HG03066 (cell line): ENCODE data around the gene GRP.

Experiments used
- ATAC-seq: cut with Tn5 transposase; IDR thresholded peaks from one replicate; pipeline ENCODE4 v1.9.1; 2021; ENCODE audit warnings: low read depth; ENCODE audit not compliant: unreplicated experiment

Gene GRP

DNA sequence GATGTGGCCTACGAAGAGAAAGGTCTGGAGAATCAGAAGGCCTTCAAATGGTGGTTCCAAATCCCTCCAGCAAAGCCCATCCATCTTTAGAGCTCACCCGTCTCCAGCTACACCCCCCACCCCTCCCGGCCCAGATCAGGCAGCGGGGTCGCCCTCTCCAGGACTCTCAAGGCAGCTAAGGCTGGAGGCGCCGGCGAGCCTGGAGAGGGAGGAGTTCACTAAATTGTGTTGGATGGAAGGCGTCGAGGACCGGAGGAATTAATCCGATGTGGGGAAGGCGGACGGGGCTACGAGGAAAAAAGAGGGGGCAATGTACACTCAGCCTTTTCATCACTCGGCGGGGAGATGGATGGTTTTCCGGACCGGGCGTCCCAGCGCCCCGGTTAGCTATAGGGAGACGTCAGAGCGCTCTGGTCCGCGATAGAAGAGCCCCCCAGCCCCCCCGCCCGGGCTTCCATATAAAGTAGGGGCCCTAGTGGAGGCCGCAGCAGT, at the start of gene GRP:
Gene GRP, plus strand, starts transcription at position 487 of the 492 bp plus-strand sequence. CDS start 108 bp downstream, outside the sequence.
- no peak for ATAC-seq

DNA sequence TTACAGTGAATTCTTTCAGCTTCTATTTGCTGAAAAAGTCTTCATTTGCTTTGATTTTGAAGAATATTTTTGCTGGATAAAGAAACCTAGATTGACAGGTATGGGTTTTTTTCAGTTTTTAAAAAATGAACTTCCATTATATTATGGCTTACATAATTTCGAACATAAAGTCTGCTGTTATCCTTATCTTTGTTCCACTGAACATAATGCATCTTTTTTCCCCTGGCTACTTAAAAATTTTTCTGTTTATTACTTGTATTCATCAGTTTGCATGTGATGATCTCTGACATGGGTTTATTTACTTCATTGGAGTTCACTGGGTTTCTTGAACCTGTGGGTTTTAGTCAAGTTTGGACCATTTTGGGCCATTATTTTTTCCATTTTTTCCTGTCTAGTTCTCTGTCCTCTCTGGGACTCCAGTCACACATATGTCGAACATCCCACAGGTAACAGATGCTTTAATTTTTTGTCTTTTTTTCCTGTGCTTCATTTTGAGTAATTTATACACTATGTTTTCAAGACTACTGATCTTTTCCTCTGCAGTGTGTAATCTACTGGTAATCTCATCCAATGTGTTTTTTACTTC, 47.2 kb upstream of the GRP start:
- no peak for ATAC-seq

DNA sequence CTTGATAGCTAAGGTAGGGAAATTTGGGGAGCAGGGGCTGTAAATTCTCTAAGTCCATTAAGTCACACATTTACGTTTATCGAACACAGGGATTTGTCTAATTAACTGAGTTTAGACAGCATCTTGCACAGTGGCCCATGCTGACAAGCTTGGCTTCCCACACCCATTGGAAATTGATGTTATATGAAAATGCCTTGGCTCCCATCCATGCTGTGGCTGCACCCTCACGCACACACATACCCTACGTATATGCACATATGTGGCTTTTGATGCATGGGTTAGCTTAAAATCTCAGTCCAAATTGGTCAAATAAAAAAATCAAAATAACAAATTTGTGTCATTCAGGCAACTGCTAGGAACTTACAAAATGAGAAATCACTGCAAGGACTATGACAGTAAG, 42.5 kb upstream of the GRP start:
- ATAC-seq = no peak

DNA sequence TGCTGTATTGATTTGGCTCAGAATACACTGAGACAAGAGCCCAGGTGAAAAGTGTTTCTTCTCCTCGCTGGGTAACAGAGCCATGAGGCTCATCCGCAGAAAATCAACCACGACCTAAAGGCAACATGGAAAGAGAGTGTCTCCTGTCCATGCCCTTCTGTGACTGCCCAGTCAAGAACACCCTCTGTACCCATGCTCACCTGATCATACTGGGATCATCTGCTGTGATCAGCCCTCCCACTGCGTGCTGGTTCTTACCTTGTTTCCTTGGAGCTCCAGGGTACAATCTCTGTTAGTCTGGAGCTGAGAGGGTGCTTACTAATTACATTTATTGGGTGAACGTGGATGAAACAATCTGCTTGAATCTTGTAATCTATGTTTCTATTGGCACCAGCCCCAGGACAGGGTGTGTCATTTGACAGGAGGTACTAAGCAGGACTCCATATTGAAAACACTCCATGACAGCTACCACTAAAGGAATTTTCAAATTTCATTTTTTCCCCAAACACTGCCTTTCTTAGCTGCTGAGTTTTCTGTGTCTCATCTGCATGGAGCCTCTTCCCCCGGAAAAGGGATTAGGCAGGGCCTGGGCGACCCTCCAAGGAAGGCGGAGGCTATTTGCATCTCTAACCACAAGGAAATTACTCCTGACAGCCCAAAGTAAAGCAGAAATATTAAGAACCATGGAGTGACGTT, 39.7 kb upstream of the GRP start:
- no peak for ATAC-seq

DNA sequence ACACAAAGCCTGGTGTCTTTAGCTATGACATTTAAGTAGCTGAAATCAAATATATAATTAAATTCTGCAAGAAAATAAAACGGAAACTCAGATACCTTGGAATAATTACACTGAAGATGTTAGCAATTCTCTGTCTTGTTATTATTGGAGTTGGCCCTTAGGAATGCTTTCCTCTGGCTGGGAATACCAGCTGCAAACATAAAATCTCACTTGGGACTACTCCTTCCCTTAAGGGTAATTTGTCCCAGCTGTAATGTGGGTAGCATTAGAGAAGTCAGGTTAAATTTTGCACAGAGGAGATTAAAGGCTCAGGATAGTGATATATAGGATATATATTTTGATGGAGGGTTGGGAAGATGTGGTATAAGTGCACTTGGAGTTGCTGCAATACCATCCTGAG, 37.3 kb upstream of the GRP start:
- ATAC-seq = no peak

DNA sequence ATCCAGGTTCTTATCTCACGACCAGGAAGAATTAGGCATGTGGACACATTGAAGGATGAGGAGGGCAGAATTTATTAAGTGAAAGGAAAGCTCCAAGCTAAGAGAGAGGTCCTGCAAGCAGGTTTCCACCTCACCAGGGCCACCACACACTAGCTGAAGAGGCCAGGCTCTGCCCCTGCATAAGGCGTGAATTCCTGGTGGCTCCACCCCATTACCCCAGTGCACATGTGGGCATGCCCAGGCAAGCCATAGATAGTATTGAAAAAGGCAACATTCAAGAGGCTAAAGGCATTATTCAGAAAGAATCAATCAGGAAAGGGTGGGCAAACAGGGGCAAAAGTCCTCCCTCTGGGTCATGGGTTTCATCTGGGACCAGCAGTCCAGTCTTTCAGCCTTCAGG, 30.9 kb upstream of the GRP start:
- no peak for ATAC-seq

DNA sequence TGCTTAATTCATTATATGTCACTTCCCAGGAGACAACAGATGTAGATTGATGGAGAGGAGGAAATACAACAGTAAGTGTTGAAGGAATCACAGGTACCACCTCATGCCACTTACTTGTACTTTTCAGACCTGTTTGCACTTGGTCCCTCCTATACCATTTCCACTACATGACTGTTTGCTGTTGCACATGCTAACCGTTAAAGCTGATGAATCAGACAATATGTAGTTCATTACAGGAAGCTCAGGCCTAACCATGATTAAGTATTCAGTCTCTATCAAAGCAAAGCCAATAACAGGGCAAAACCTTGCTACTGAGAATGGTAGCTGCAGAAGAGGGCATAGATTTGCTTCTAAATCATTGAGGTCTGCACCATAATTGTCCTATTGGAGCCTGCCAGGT, 30.2 kb upstream of the GRP start:
- ATAC-seq = no peak

DNA sequence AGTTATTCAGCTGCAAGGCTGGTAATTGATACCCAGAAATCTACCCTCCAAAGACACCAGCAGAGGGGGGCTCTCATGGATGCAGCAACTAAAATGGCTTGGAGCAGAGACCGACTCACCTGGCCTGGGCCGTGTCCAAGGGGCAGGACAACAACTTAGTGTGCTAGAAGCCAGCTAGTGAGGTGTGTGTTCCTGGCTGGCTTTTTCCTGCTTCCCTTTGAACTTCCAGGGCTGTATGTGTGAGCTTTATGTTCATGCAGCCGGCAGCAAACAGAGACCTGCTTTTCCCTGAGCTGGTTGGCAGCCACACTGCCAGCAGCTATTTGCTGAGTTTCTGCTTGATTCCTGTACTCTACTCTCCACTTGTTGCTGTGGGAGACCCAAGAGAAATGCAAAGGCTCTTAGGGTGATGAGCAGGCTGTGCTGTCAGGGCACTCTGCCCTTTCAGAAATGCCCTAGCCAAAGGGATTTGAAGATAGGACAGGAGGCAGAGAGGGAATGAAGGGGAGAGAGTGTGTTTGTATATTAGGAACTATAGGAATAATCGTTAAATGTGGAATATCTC, 23.7 kb upstream of the GRP start:
- ATAC-seq = no peak

DNA sequence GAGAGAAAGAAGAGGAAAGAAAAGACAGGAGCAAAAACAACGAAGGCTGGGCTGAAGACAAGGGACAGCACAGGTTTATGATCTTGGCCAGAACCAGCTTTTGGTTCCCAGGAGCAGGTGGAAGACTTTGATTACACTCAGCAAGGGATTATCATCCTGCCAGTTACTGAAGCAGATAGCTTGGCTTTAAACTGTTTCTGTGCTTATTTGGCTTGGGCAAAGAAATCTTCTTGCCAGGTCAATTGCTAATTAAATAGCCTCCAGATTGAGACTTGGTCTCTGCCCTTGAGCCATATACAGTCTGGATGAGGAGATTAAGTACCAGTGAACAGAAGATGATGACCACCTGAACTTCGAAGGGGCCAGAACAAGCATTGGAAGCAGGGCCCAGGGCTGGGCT, 22.3 kb upstream of the GRP start:
- no peak for ATAC-seq

DNA sequence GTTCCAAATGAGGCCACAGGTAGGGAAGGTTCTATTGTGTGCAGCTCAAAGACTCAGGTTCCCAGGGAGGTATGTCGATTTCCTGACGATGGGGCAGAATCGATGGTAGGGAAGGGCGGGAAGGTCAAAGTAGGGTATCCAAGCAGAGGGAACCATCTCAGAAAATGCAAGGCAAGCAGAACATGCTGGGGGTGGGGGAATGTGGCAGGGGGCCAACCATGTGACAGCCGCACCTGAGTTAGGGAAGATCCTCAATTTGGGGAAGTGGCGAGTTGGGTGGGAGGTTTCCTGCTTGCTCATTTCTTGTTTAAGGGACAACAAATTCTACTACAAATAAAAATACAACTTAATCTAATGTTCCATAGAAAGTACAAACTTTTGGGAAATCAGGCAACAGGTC, 21.7 kb upstream of the GRP start:
- no peak for ATAC-seq

DNA sequence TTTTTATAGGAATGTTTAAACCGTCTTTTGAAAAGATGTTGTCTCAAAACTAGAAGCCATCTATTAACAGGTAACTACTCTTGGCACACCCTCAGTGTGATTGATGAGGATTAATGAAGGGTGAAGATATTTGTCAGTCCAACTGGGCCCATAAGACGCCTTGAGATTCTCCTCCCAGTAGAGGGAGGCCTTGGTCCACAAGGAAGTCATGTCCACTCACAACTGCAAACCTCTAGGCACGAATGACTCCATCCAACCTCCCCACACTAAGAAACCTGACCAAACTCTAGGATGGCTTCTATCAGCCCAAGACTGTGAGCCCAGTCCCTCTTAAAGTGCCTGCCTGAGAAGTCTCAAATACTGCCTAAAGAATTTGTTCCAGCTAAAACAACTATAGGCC, 19.2 kb upstream of the GRP start:
- no peak for ATAC-seq

DNA sequence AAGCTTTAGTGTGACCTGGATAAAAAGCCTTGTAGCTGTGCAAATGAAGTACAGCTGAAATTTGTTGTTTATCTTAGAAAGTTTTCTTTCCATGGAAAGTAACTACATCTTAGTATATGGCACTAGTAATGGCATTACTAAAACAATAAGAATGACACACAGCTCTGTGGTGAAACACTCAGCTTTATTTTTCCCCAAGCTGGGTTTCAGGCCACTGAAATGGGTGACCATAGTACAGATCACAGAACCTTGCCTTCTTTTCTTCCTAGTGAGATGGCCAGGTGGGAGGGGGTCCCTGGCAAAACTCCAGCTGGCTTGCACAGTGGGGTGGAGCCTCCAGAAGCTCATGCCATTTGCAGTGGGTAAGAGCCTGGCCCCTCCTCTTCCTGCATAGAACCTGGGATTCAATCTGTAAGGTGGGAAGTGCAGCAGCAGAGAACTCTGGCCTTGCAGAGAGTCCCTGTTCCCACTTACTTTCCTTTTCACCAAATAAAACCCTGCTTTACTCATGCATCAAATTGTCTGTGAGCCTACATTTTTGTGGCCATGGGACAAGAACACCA, 17.6 kb upstream of the GRP start:
- ATAC-seq = no peak

DNA sequence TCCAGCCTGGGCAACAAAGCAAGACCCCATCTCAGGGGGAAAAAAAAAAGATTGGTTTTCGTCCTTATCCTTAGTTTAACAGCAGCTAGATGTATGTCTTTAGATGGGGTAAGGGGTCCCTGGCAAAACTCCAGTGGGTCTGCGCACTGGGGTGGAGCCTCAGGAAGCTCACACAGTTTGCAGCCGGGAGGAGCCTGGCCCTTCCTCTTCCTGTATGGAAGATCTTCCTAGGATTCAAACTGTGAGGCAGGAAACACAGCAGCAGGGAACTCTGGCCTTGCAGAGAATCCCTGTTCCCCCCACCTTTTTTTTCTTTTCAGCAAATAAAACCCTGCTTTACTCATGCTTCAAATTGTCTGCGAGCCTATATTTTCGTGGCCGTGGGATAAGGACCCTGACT, 12.5 kb upstream of the GRP start:
- ATAC-seq = no peak

DNA sequence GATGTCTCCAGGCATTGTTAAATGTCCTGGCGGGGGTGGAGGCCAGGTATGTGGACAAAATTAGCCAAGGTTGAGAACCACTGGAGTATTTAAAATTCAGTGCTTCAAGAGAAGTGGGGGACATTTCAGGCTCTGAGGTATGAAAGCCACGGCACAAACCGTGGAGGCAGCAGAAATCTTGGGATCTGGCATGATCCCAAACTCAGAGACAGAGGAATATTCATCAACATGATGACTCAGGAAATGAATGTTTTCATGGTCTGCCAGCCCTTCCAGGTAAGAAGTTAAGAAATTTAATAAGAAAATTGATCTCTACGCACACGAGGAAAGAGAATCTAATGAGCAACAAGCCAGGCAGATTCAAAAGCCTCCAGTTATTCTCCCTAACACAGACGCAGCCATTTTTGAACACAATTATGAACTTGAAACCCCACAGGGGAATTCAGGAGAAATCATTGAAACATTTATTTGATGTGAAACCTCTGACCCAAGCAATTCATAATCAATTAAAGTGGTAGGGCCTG, 11.3 kb upstream of the GRP start:
- ATAC-seq = no peak

DNA sequence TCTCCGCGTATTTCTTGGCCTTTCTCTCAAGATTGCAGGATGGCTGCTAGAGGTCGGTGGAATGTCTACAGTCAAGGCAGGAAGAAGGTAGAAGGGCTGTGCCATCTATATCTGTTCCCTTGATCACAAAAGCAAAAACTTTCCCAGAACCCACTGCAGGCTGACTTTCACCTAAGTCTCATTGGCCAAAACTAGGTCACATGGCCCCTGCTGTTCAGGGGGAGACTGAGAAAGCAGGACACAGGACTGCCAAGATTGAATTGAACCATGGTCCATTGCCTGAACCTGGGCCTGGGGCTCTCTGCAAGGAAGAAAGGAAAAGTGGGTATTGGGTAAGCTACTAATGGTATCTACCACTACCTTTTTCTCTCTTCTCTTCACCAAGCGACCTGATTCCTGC, 9.7 kb upstream of the GRP start:
- ATAC-seq = no peak

DNA sequence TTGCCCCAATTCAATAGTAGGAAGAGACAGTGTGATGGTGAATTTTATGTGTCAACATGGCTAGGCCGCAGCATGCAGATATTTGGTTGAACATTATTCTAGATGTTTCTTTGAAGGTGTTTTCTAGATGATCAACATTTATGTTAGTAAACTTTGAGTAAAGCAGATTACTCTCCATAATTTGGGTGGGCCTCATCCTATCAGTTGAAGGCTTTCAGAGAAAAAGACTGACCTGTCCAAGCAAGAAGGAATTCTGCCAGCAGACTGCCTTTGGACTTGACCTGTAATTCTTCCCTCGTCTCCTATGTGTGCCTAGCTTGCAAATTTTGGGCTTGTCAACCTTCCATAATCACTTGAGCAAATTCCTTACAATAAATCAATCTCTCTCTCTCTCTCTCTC, 8.3 kb upstream of the GRP start:
- no peak for ATAC-seq

DNA sequence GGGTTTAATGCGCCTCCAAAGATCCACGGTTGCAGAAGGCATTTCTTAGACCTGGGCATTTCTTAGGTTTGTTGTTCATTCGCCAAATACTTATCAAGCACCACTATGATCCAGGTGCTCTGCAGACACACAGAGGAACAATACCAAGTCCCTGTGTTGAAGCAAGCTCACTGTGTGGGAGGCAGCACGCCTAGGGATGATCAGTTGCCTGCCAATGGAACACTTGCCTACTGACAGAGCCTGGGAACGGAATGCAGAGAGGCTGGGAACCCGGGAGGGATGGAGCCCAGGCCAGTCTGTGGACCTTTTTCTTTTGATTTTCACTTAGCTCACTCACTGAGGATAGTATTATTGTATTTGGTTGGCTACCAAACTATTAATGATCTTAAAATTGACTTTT, 1.9 kb upstream of the GRP start:
- ATAC-seq = no peak

DNA sequence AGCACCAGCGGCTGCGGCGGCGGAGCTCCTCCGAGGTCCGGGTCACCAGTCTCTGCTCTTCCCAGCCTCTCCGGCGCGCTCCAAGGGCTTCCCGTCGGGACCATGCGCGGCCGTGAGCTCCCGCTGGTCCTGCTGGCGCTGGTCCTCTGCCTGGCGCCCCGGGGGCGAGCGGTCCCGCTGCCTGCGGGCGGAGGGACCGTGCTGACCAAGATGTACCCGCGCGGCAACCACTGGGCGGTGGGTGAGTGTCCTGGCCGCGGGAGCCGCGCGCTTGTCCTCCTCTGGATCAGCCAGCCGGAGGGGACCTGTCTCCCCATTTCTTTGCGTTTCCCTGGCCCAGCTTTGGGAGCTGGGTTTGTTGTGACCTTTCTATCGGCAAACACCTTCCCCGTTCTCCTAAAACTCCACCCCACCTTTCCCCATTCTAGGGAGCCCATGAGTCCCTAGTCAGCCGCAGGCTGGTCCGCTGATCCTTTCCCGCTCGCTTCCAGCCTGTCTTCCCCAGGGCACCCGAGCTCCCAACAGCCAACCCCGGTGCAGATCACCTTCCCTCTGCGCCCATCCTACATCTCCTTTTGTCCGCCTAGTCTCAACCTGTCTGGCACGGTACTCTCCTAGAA, 316 bp downstream of the GRP start:
- ATAC-seq = no peak

DNA sequence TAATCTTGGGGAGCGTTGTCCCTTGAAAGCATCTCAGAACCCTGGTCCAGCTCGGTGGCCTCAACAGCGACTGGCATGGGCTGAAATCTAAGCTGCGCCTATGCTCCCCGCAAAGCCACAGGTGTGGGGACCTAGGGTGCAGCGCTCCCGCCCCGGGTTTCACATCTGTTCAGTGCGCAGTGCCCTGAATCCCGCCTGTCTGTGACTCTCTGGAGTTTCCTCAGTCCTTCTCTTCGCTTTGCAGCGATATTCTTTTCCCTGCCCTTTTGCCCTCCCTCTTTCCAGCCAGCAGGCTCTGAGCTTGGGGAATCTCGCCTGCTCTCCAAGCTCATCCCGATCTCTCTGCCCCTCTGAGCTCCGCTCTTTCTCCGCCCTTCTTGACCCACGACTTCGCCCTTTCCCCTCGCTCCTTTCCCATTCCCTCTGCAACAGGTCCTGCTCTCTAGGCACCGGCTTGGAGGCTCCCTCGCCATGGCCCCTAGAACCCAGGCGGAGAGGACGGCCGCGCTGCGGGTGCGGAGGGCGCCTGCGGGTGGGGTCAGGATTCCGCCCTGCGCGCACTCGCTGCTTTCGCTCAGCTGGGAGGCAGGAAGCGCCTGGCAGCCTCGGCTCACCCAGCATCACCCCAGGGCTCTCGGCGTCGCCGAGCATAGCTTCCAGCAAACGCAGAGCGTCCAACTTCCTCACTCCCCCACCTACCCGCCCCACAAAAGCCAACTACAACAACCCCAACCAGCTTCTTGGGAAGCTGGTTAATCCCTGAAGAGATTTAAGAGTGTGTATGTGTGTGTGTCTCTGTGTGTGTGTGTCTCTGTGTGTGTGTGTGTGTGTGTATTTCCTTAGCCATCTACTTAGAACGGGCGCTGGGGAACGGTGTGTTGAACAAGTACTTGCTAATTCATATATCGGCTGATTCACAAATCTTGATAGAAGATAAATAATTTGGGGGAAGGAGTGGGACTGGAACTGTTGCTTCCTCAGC, 1.1 kb downstream of the GRP start:
- no peak for ATAC-seq

DNA sequence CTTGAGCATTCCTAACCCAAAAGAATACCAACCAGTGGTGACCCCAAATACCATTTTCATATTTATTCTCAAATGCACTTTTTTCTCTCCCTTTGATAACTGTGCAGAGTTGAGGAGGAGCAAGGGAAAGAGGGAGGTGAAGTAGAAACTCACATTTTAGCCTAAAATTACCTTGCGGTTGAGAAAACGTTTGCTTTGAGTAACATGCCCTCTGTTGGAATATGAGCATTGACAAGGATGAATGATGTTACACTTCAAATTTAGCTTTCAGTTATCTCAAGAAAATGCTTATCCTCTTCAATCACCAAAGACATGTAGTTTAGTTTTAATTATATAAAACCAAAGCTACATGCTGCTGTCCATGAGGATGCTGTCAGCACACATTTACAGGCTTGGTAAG, 2.4 kb downstream of the GRP start:
- ATAC-seq = no peak
